ENCODE data around the gene KCNMA1. TPM values are rescaled to one million over a fixed set of nuclear protein-coding genes. Genes with fewer than 3 reads are reported as not detected.

KCNMA1 gene
- total RNA-seq, 3 donors from 2014 or later = 13.6 to 37.8 (median 15.1) TPM

GRCh38 chr10:77629775-77630506 lies 7.7 kb downstream of the KCNMA1 start:
- no peak for TF ChIP-seq POLR2A (IDR thresholded peaks at IDR 0.05)
- TF ChIP-seq CTCF (IDR thresholded peaks at IDR 0.05) = no peak
- no peak for TF ChIP-seq POLR2AphosphoS5 (IDR thresholded peaks at IDR 0.05)
- Histone ChIP-seq H3K4me1 (peaks cover 0 to 4% of the 10 kb centered on the region in 2 donors), H3K9me3 (no peaks in the 10 kb centered on the region), H3K4me3 (no peak overlapping the region), H3K27ac (peak overlapping the region; percentile 20 to 42), H3K27me3 (no peaks in the 10 kb centered on the region), H3K36me3 (no peaks in the 10 kb centered on the region)
- intact Hi-C loops (cut with DNase I; ENCODE audit: low total_unique reads) = loop anchor here (10.0 kb wide), 1 partner anchor 465 kb away; no protein-coding TSS in a partner anchor
- no peak for DNase-seq (ENCODE audit: low spot score in 2 of 2)

- DNase-seq (ENCODE audit: low spot score in 2 of 2) = no peak
- Histone ChIP-seq H3K4me3 (no peak overlapping the region), H3K36me3 (no peaks in the 10 kb centered on the region), H3K9me3 (no peaks in the 10 kb centered on the region), H3K27ac (peak overlapping the region; percentile 20 to 42), H3K27me3 (no peaks in the 10 kb centered on the region), H3K4me1 (peaks cover 0 to 4% of the 10 kb centered on the region in 2 donors)
- intact Hi-C loops (cut with DNase I; ENCODE audit: low total_unique reads) = no loop called here
- TF ChIP-seq POLR2A (IDR thresholded peaks at IDR 0.05) (no peak), CTCF (IDR thresholded peaks at IDR 0.05) (no peak)
These were observed 8.5 kb downstream of the KCNMA1 start for GRCh38 chr10:77628906-77629730.

- DNase-seq (ENCODE audit: low spot score in 2 of 2) = no peak
- H3K4me1 ChIP-seq = peaks cover 0 to 4% of the 10 kb centered on the region in 2 donors
- no peaks in the 10 kb centered on the region for H3K9me3 ChIP-seq
- no peaks in the 10 kb centered on the region for H3K36me3 ChIP-seq
- H3K27ac ChIP-seq = no peak overlapping the region
- no peak overlapping the region for H3K4me3 ChIP-seq
- H3K27me3 ChIP-seq = no peaks in the 10 kb centered on the region
- intact Hi-C loops (cut with DNase I; ENCODE audit: low total_unique reads) = no loop called here
- TF ChIP-seq POLR2A (IDR thresholded peaks at IDR 0.05) (no peak), CTCF (IDR thresholded peaks at IDR 0.05) (no peak), POLR2AphosphoS5 (IDR thresholded peaks at IDR 0.05) (no peak)
These were observed 11.2 kb downstream of the KCNMA1 start for GRCh38 chr10:77626266-77626935.

DNA sequence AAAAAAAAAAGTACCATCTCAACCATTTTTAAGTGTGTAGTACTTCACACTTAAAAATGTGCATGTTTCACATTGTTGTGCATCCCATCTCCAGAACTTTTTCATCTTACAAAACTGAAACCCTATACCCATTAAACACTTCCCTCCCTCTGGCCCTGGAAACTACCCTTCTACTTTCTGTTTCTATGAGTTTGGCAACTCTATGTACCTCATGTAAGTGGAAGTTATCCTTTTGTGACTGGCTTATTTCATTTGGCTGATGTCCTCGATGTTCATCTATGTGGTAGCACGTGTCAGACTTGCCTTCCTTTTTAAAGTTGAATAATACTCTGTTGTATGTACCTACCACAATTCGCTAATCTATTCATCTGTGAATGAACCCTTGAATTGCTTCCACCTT lies 12.2 kb downstream of the KCNMA1 start:
- intact Hi-C loops (cut with DNase I; ENCODE audit: low total_unique reads) = no loop called here
- no peak overlapping the region for H3K27ac ChIP-seq
- DNase-seq (ENCODE audit: low spot score in 2 of 2) = no peak
- H3K36me3 ChIP-seq = no peaks in the 10 kb centered on the region
- no peaks in the 10 kb centered on the region for H3K9me3 ChIP-seq
- no peak for TF ChIP-seq POLR2A (IDR thresholded peaks at IDR 0.05)
- H3K4me3 ChIP-seq = no peak overlapping the region
- no peaks in the 10 kb centered on the region for H3K27me3 ChIP-seq
- peaks cover 0 to 4% of the 10 kb centered on the region in 2 donors for H3K4me1 ChIP-seq

- intact Hi-C loops (cut with DNase I; ENCODE audit: low total_unique reads) = no loop called here
- H3K27ac ChIP-seq = no peak overlapping the region
- no peaks in the 10 kb centered on the region for H3K27me3 ChIP-seq
- H3K36me3 ChIP-seq = no peaks in the 10 kb centered on the region
- H3K4me3 ChIP-seq = no peak overlapping the region
- no peaks in the 10 kb centered on the region for H3K9me3 ChIP-seq
- no peaks in the 10 kb centered on the region for H3K4me1 ChIP-seq
- no peak for DNase-seq (ENCODE audit: low spot score in 2 of 2)
- TF ChIP-seq CTCF (IDR thresholded peaks at IDR 0.05) (no peak), POLR2AphosphoS5 (IDR thresholded peaks at IDR 0.05) (no peak), POLR2A (IDR thresholded peaks at IDR 0.05) (no peak)
These were observed 14.7 kb downstream of the KCNMA1 start for GRCh38 chr10:77622889-77623291.
